Naive thymus-derived CD8-positive, alpha-beta T cell (primary cell): Measurements from ENCODE around the gene PCDHA7. TPM values are rescaled to one million over a fixed set of nuclear protein-coding genes. Genes with fewer than 3 reads are reported as not detected.

Source experiments
- ATAC-seq, 2 donors: fragments of 150-1000 bp; cut with Tn5 transposase in 1 of 2; sonication (Bioruptor Pico), chemical (Tn5 transposase) in 1 of 2; 1 replicate in 1 of 2; 2 replicates in 1 of 2; pipeline ENCODE4 v1.10.0; 2021; ENCODE audit warnings: mild to moderate bottlenecking in 2 of 2, moderate library complexity in 2 of 2
- POLR2A ChIA-PET: fragments of 350-600 bp; sonication (Branson Sonifier 250); formaldehyde crosslinking; loops from one replicate; lab custom pipeline; 2021; ENCODE audit warnings: antibody characterized with exemption; lab: Charles Lee
- DNase-seq, 10 donors: peaks; one replicate each; pipeline versions ENCODE4 v3.0.0 to v3.0.0-alpha.2; 2020 to 2022
- H3K27ac Mint-ChIP-seq, 10 donors: one replicate each; pipeline ENCODE4 v1.8.0; 2020 to 2022; ENCODE audit warnings: mild to moderate bottlenecking in 10 of 10, mixed read lengths in 10 of 10, moderate library complexity in 4 of 10, inconsistent platforms in 1 of 10
- H3K27me3 Mint-ChIP-seq, 5 donors: one replicate each; pipeline ENCODE4 v1.8.0; 2021 to 2022; ENCODE audit warnings: mixed read lengths in 5 of 5
- H3K36me3 Mint-ChIP-seq, 3 donors: one replicate each; pipeline ENCODE4 v1.8.0; 2020 to 2022; ENCODE audit warnings: mixed read lengths in 3 of 3, mild to moderate bottlenecking in 2 of 3, inconsistent platforms in 1 of 3
- H3K4me1 Mint-ChIP-seq, 4 donors: one replicate each; pipeline ENCODE4 v1.8.0; 2021 to 2022; ENCODE audit warnings: mixed read lengths in 4 of 4
- H3K4me3 Mint-ChIP-seq, 10 donors: one replicate each; pipeline ENCODE4 v1.8.0; 2020 to 2022; ENCODE audit warnings: mild to moderate bottlenecking in 10 of 10, mixed read lengths in 10 of 10, moderate library complexity in 6 of 10, inconsistent platforms in 1 of 10
- H3K9me3 Mint-ChIP-seq, 9 donors: one replicate each; pipeline ENCODE4 v1.8.0; 2020 to 2022; ENCODE audit warnings: mixed read lengths in 9 of 9, mild to moderate bottlenecking in 3 of 9, inconsistent platforms in 1 of 9, moderate library complexity in 1 of 9
- polyA plus RNA-seq, 3 donors: library from polyadenylated mRNA; unstranded; fragments of 300-500 nt; fragmentation: Illumina TruSeq; gene quantifications; one replicate each; pipeline ENCODE4 v1.2.3, GENCODE V29; 2021
- total RNA-seq, 8 experiments: library from RNA in 2 of 8; stranded (reverse) in 2 of 8; gene quantifications; one replicate each; pipeline ENCODE4 v1.2.3 and lab custom pipeline; 2021 to 2026

Gene PCDHA7
- total and polyA plus RNA-seq, 5 experiments from 2014 or later = not detected

GRCh38 chr5:140881889-140882590, 48.0 kb downstream of the PCDHA7 start, which contains the start of gene PCDHA13:
Gene PCDHA13, plus strand, starts transcription at chr5:140882124. Its CDS starts 145 bp downstream, at chr5:140882269.
- peak within 1 kb of the TSS in 1 of 10 donors; percentile 7 for H3K27ac Mint-ChIP-seq
- POLR2A ChIA-PET = no interaction called here
- no peak within 1 kb of the TSS for H3K4me3 Mint-ChIP-seq
- H3K4me1 Mint-ChIP-seq = no peaks in the 10 kb centered on the region
- DNase-seq (no peak), ATAC-seq (no peak)
- peaks cover 20 to 65% (median 37%) of the 10 kb centered on the region in 9 donors for H3K9me3 Mint-ChIP-seq
- H3K27me3 Mint-ChIP-seq = peaks cover 30 to 49% (median 40%) of the 10 kb centered on the region in 5 donors
- peaks cover 5 to 50% (median 5%) of the 10 kb centered on the region in 3 donors for H3K36me3 Mint-ChIP-seq

- peaks cover 33 to 54% (median 42%) of the 10 kb centered on the region in 5 donors for H3K27me3 Mint-ChIP-seq
- no peak for ATAC-seq
- H3K36me3 Mint-ChIP-seq = peaks cover 5 to 53% (median 5%) of the 10 kb centered on the region in 3 donors
- H3K9me3 Mint-ChIP-seq = peaks cover 20 to 68% (median 42%) of the 10 kb centered on the region in 9 donors
- H3K27ac Mint-ChIP-seq = peak overlapping the region in 1 of 10 donors; percentile 7
- no peak overlapping the region for H3K4me3 Mint-ChIP-seq
- DNase-seq = no peak
- POLR2A ChIA-PET = no interaction called here
- no peaks in the 10 kb centered on the region for H3K4me1 Mint-ChIP-seq
Measured at GRCh38 chr5:140882591-140882899, 48.5 kb downstream of the PCDHA7 start.

DNA sequence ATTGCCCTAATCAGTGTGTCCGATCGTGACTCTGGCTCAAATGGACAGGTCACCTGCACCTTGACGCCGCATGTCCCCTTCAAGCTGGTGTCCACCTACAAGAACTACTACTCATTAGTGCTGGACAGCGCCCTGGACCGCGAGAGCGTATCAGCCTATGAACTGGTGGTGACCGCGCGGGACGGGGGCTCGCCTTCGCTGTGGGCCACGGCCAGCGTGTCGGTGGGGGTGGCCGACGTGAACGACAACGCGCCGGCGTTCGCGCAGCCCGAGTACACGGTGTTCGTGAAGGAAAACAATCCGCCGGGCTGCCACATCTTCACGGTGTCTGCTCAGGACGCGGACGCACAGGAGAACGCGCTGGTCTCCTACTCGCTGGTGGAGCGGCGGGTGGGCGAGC, 49.3 kb downstream of the PCDHA7 start:
- Mint-ChIP-seq H3K36me3 (peaks cover 5 to 54% (median 5%) of the 10 kb centered on the region in 3 donors), H3K9me3 (peaks cover 20 to 61% (median 48%) of the 10 kb centered on the region in 9 donors), H3K4me3 (no peak overlapping the region), H3K27ac (no peak overlapping the region), H3K27me3 (peaks cover 34 to 62% (median 42%) of the 10 kb centered on the region in 5 donors), H3K4me1 (no peaks in the 10 kb centered on the region)
- DNase-seq (no peak), ATAC-seq (no peak)
- POLR2A ChIA-PET = no interaction called here

GRCh38 chr5:140883927-140884697, 50.0 kb downstream of the PCDHA7 start:
- H3K27me3 Mint-ChIP-seq = peaks cover 31 to 55% (median 39%) of the 10 kb centered on the region in 5 donors
- H3K4me1 Mint-ChIP-seq = no peaks in the 10 kb centered on the region
- no peak overlapping the region for H3K27ac Mint-ChIP-seq
- DNase-seq (no peak), ATAC-seq (no peak)
- peaks cover 5 to 46% (median 5%) of the 10 kb centered on the region in 3 donors for H3K36me3 Mint-ChIP-seq
- POLR2A ChIA-PET = no interaction called here
- no peak overlapping the region for H3K4me3 Mint-ChIP-seq
- H3K9me3 Mint-ChIP-seq = peaks cover 18 to 54% (median 43%) of the 10 kb centered on the region in 9 donors

Other genes with a start within 250 kb of the PCDHA7 start
- gene CD14, start 201.1 kb upstream of the PCDHA7 start, total RNA-seq = 1 to 10 TPM; 4.5 to 4.6 TPM
- 1 to 10 TPM; 1.5 to 3.1 (median 2.1) TPM for gene CD14, start 201.1 kb upstream of the PCDHA7 start, polyA plus RNA-seq
- 10 to 100 TPM; 46.3 to 55.8 TPM for gene TMCO6, start 194.8 kb upstream of the PCDHA7 start, total RNA-seq
- 10 to 100 TPM; 11.5 to 20.5 (median 13.9) TPM for gene TMCO6, start 194.8 kb upstream of the PCDHA7 start, polyA plus RNA-seq
- gene NDUFA2, start 186.6 kb upstream of the PCDHA7 start, total RNA-seq = 10 to 100 TPM; 43.6 to 44.3 TPM
- 100 to 1,000 TPM; 137 to 167 (median 160) TPM for gene NDUFA2, start 186.6 kb upstream of the PCDHA7 start, polyA plus RNA-seq
- gene IK, start 186.4 kb upstream of the PCDHA7 start, total RNA-seq = 100 to 1,000 TPM; 178 TPM
- 100 to 1,000 TPM; 168 to 207 (median 200) TPM for gene IK, start 186.4 kb upstream of the PCDHA7 start, polyA plus RNA-seq
- gene WDR55, start 169.4 kb upstream of the PCDHA7 start, total RNA-seq = 10 to 100 TPM; 46.2 to 47.7 TPM
- 10 to 100 TPM in 1 of 3 donors, 1 to 10 TPM in 2; 9.2 to 15.6 (median 9.6) TPM for gene WDR55, start 169.4 kb upstream of the PCDHA7 start, polyA plus RNA-seq
- gene DND1, start 160.7 kb upstream of the PCDHA7 start, total RNA-seq = 1 to 10 TPM; 3.4 to 3.7 TPM
- gene DND1, start 160.7 kb upstream of the PCDHA7 start, polyA plus RNA-seq = under 1 TPM in 1 of 3 donors, not detected in 2; 0.17 TPM
- gene HARS1, start 142.9 kb upstream of the PCDHA7 start, total RNA-seq = 10 to 100 TPM; 83.6 to 84.1 TPM
- gene HARS1, start 142.9 kb upstream of the PCDHA7 start, polyA plus RNA-seq = 10 to 100 TPM; 63.2 to 77.5 (median 65.3) TPM
- 10 to 100 TPM; 63.5 to 68.0 TPM for gene HARS2, start 142.8 kb upstream of the PCDHA7 start, total RNA-seq
- 10 to 100 TPM; 15.4 to 24.6 (median 20.1) TPM for gene HARS2, start 142.8 kb upstream of the PCDHA7 start, polyA plus RNA-seq
- gene ZMAT2, start 133.8 kb upstream of the PCDHA7 start, total RNA-seq = 10 to 100 TPM; 55.8 to 59.6 TPM
- gene ZMAT2, start 133.8 kb upstream of the PCDHA7 start, polyA plus RNA-seq = 10 to 100 TPM; 64.2 to 81.3 (median 77.0) TPM
- gene PCDHA1, start 48.1 kb upstream of the PCDHA7 start, total RNA-seq = not detected
- not detected for gene PCDHA1, start 48.1 kb upstream of the PCDHA7 start, polyA plus RNA-seq
- gene PCDHA2, start 39.4 kb upstream of the PCDHA7 start, total RNA-seq = not detected
- not detected for gene PCDHA2, start 39.4 kb upstream of the PCDHA7 start, polyA plus RNA-seq
- not detected for gene PCDHA3, start 33.2 kb upstream of the PCDHA7 start, total RNA-seq
- not detected for gene PCDHA3, start 33.2 kb upstream of the PCDHA7 start, polyA plus RNA-seq
- gene PCDHA4, start 27.2 kb upstream of the PCDHA7 start, total RNA-seq = not detected
- gene PCDHA4, start 27.2 kb upstream of the PCDHA7 start, polyA plus RNA-seq = not detected
- gene PCDHA5, start 12.7 kb upstream of the PCDHA7 start, total RNA-seq = not detected
- gene PCDHA5, start 12.7 kb upstream of the PCDHA7 start, polyA plus RNA-seq = not detected
- not detected for gene PCDHA6, start 6.3 kb upstream of the PCDHA7 start, total RNA-seq
- not detected for gene PCDHA6, start 6.3 kb upstream of the PCDHA7 start, polyA plus RNA-seq
- not detected for gene PCDHA8, start 6.9 kb downstream of the PCDHA7 start, total RNA-seq
- not detected for gene PCDHA8, start 6.9 kb downstream of the PCDHA7 start, polyA plus RNA-seq
- gene PCDHA9, start 14.1 kb downstream of the PCDHA7 start, total RNA-seq = not detected
- gene PCDHA9, start 14.1 kb downstream of the PCDHA7 start, polyA plus RNA-seq = not detected
- gene PCDHA10, start 21.6 kb downstream of the PCDHA7 start, total RNA-seq = not detected
- not detected for gene PCDHA10, start 21.6 kb downstream of the PCDHA7 start, polyA plus RNA-seq
- gene PCDHA11, start 34.7 kb downstream of the PCDHA7 start, total RNA-seq = not detected
- not detected for gene PCDHA11, start 34.7 kb downstream of the PCDHA7 start, polyA plus RNA-seq
- not detected for gene PCDHA12, start 41.0 kb downstream of the PCDHA7 start, total RNA-seq
- not detected for gene PCDHA12, start 41.0 kb downstream of the PCDHA7 start, polyA plus RNA-seq
- gene PCDHA13, start 47.9 kb downstream of the PCDHA7 start, total RNA-seq = not detected
- not detected for gene PCDHA13, start 47.9 kb downstream of the PCDHA7 start, polyA plus RNA-seq
- gene PCDHAC1, start 92.0 kb downstream of the PCDHA7 start, total RNA-seq = not detected
- gene PCDHAC1, start 92.0 kb downstream of the PCDHA7 start, polyA plus RNA-seq = not detected
- not detected for gene PCDHAC2, start 132.2 kb downstream of the PCDHA7 start, total RNA-seq
- not detected for gene PCDHAC2, start 132.2 kb downstream of the PCDHA7 start, polyA plus RNA-seq
- gene PCDHB1, start 217.1 kb downstream of the PCDHA7 start, total RNA-seq = not detected
- gene PCDHB1, start 217.1 kb downstream of the PCDHA7 start, polyA plus RNA-seq = not detected